ENCODE results near the gene ALDH5A1.

ALDH5A1 gene

GRCh38 chr6:24484657-24485323, 10.0 kb upstream of the ALDH5A1 start:
- no CpG with 5 or more reads among the region's 7 CpGs for WGBS (ENCODE audit: insufficient coverage, insufficient read length)
- H3K4me3 ChIP-seq (ENCODE audit: low read length) = no peak overlapping the region
- no peaks in the 10 kb centered on the region for H3K4me1 ChIP-seq (ENCODE audit: control insufficient read depth, insufficient read depth, low read length)
- no peaks in the 10 kb centered on the region for H3K9me3 ChIP-seq (ENCODE audit: control insufficient read depth, insufficient read depth, low read length)
- no peaks in the 10 kb centered on the region for H3K27me3 ChIP-seq (ENCODE audit: control insufficient read depth, insufficient read depth, low read length)
- DNase-seq (ENCODE audit: low read depth, low spot score) = no peak
- H3K36me3 ChIP-seq (ENCODE audit: control insufficient read depth, insufficient read depth, low read length) = no peaks in the 10 kb centered on the region
- no peak overlapping the region for H3K27ac ChIP-seq (ENCODE audit: low read length)

DNA sequence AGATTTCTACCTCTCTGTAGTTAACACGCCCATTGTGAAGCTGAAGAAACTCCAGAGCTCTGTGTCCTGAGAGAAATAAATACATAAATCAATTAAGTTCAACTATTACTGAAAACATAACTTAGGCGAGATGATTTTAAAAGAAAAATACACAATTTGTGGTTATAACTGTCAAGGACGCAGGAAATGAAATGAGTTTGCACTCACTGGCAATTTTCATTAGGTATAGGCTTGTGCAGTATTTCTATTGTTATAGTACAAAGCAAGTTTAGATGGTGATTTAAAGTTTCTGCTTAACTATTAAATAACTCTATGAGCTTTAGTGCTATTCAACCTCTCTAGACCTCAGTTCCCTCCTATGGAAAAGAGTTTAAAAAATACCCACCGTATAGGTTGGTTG, 8.7 kb upstream of the ALDH5A1 start:
- no peaks in the 10 kb centered on the region for H3K9me3 ChIP-seq (ENCODE audit: control insufficient read depth, insufficient read depth, low read length)
- WGBS (ENCODE audit: insufficient coverage, insufficient read length) = no CpG with 5 or more reads among the region's 4 CpGs
- H3K4me1 ChIP-seq (ENCODE audit: control insufficient read depth, insufficient read depth, low read length) = no peaks in the 10 kb centered on the region
- H3K4me3 ChIP-seq (ENCODE audit: low read length) = no peak overlapping the region
- no peak overlapping the region for H3K27ac ChIP-seq (ENCODE audit: low read length)
- no peak for DNase-seq (ENCODE audit: low read depth, low spot score)
- H3K27me3 ChIP-seq (ENCODE audit: control insufficient read depth, insufficient read depth, low read length) = no peaks in the 10 kb centered on the region
- H3K36me3 ChIP-seq (ENCODE audit: control insufficient read depth, insufficient read depth, low read length) = no peaks in the 10 kb centered on the region

DNA sequence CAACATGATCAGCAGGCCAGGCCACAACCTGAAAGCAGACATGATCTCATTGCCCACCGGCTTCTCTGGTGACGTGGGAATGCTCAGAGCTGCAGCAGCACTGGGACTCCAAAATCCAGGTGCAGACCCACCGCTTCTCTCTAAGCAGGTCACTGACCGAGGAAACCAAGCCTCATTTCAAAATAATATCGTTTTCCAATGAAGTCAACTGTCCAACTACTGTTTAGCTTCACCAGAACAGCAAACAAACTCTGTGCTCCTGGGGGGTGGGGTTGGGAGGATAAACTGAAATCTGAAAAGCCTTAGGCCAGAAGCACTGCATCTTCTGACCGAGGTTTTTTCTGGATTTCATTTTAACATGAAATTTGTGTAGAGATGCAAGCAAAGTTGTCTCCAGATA, 5.3 kb upstream of the ALDH5A1 start, which contains the start of gene GPLD1:
TSS of gene GPLD1 (minus strand) at position 109 of the 400 bp plus-strand sequence. CDS start at position 42, 67 bp downstream.
- Histone ChIP-seq H3K9me3 (ENCODE audit: control insufficient read depth, insufficient read depth, low read length) (no peaks in the 10 kb centered on the region), H3K27me3 (ENCODE audit: control insufficient read depth, insufficient read depth, low read length) (peaks cover 1% of the 10 kb centered on the region; the same call in 1 of the 2 replicates), H3K27ac (ENCODE audit: low read length) (no peak within 1 kb of the TSS), H3K4me1 (ENCODE audit: control insufficient read depth, insufficient read depth, low read length) (0 out of 2 replicates have a peak, but pooled peaks cover 2% of the 10 kb centered on the region), H3K4me3 (ENCODE audit: low read length) (no peak within 1 kb of the TSS), H3K36me3 (ENCODE audit: control insufficient read depth, insufficient read depth, low read length) (no peaks in the 10 kb centered on the region)
- no CpG with 5 or more reads among the region's 6 CpGs for WGBS (ENCODE audit: insufficient coverage, insufficient read length)
- no peak for DNase-seq (ENCODE audit: low read depth, low spot score)

DNA sequence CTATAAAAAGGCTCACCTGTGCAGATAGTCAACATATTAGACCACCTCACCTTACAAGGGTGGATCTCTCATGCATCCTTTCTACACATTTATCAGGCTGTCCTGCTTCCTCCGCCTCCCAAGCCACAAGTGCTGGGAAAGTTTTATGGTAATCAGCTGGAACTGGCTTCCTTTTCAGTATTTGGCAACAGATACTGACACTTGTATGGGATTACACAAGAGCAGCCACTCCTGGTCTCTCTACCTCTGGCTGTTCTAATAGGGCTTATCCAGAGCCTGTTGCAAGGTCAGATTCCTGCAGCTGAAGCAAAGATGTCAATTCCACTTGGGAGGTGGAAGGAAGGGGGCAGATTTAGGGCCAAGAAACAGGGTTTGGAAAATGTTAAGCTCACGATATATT, 4.9 kb upstream of the ALDH5A1 start:
- Histone ChIP-seq H3K4me3 (ENCODE audit: low read length) (no peak overlapping the region), H3K27me3 (ENCODE audit: control insufficient read depth, insufficient read depth, low read length) (peaks cover 1% of the 10 kb centered on the region; the same call in 1 of the 2 replicates), H3K36me3 (ENCODE audit: control insufficient read depth, insufficient read depth, low read length) (no peaks in the 10 kb centered on the region), H3K27ac (ENCODE audit: low read length) (no peak overlapping the region), H3K9me3 (ENCODE audit: control insufficient read depth, insufficient read depth, low read length) (no peaks in the 10 kb centered on the region), H3K4me1 (ENCODE audit: control insufficient read depth, insufficient read depth, low read length) (0 out of 2 replicates have a peak, but pooled peaks cover 2% of the 10 kb centered on the region)
- DNase-seq (ENCODE audit: low read depth, low spot score) = no peak
- no CpG with 5 or more reads among the region's 2 CpGs for WGBS (ENCODE audit: insufficient coverage, insufficient read length)

- no peaks in the 10 kb centered on the region for H3K9me3 ChIP-seq (ENCODE audit: control insufficient read depth, insufficient read depth, low read length)
- peaks cover 1% of the 10 kb centered on the region; the same call in 1 of the 2 replicates for H3K27me3 ChIP-seq (ENCODE audit: control insufficient read depth, insufficient read depth, low read length)
Measured at GRCh38 chr6:24490948-24491347, 3.8 kb upstream of the ALDH5A1 start.

GRCh38 chr6:24492475-24492874, 2.3 kb upstream of the ALDH5A1 start:
- no CpG with 5 or more reads among the region's 3 CpGs for WGBS (ENCODE audit: insufficient coverage, insufficient read length)
- Histone ChIP-seq H3K36me3 (ENCODE audit: control insufficient read depth, insufficient read depth, low read length) (no peaks in the 10 kb centered on the region), H3K4me1 (ENCODE audit: control insufficient read depth, insufficient read depth, low read length) (0 out of 2 replicates have a peak, but pooled peaks cover 2% of the 10 kb centered on the region), H3K27me3 (ENCODE audit: control insufficient read depth, insufficient read depth, low read length) (peaks cover 1% of the 10 kb centered on the region; the same call in 1 of the 2 replicates), H3K27ac (ENCODE audit: low read length) (no peak overlapping the region), H3K9me3 (ENCODE audit: control insufficient read depth, insufficient read depth, low read length) (no peaks in the 10 kb centered on the region), H3K4me3 (ENCODE audit: low read length) (no peak overlapping the region)
- no peak for DNase-seq (ENCODE audit: low read depth, low spot score)

More at GRCh38 chr6:24490948-24491347, 3.8 kb upstream of the ALDH5A1 start:
- Histone ChIP-seq H3K4me3 (ENCODE audit: low read length) (no peak overlapping the region), H3K4me1 (ENCODE audit: control insufficient read depth, insufficient read depth, low read length) (0 out of 2 replicates have a peak, but pooled peaks cover 2% of the 10 kb centered on the region), H3K27ac (ENCODE audit: low read length) (no peak overlapping the region), H3K36me3 (ENCODE audit: control insufficient read depth, insufficient read depth, low read length) (no peaks in the 10 kb centered on the region)
- no peak for DNase-seq (ENCODE audit: low read depth, low spot score)
- no CpG with 5 or more reads among the region's 4 CpGs for WGBS (ENCODE audit: insufficient coverage, insufficient read length)

DNA sequence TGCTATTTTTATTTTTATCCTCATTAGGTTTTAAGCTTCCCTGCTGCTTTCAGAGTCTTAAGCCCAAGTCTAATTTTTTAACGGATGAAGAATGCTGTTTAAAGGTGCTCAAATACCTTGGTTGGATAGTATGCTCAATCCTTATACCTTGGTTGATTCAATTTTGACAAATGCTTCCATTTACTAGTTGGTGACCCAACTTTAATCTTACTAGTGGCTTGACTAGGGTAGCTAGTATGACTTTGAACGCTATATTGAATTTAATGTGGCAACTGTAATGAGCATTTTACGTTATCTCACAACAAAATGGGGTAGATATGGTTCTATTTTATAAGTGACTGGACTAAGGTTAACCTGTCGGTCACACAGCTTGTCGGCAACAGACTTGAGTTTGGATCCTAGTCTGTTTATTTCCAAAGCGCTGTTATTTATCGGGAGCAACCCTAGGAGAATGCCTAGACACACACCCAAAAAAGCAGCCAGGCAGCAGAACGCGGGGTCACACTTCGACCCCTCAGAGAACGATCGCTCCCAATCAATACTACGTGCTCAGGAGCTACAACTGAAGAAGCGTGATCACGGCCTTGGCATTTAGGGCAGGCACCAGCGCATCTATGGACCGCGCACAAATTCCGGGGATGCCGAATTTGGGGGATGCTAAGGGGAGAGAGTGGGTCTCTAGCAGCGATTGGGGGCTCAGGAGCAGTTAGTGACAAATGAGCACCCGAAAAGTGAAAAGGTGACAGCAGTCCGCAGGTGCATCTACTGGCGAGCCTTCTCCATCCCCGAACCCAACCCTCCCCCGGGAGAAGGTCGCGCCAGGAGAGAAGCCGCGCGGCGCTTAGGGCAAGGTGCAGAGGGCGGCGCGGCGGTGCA, 586 bp upstream of the ALDH5A1 start:
- no peak for DNase-seq (ENCODE audit: low read depth, low spot score)
- peaks cover 1% of the 10 kb centered on the region; the same call in 1 of the 2 replicates for H3K27me3 ChIP-seq (ENCODE audit: control insufficient read depth, insufficient read depth, low read length)
- H3K4me3 ChIP-seq (ENCODE audit: low read length) = peak overlapping the region; percentile 75; the same call in 1 of the 2 replicates
- 0 out of 2 replicates have a peak, but pooled peaks cover 2% of the 10 kb centered on the region for H3K4me1 ChIP-seq (ENCODE audit: control insufficient read depth, insufficient read depth, low read length)
- H3K9me3 ChIP-seq (ENCODE audit: control insufficient read depth, insufficient read depth, low read length) = no peaks in the 10 kb centered on the region
- WGBS (ENCODE audit: insufficient coverage, insufficient read length) = no CpG with 5 or more reads among the region's 36 CpGs
- no peak overlapping the region for H3K27ac ChIP-seq (ENCODE audit: low read length)
- no peaks in the 10 kb centered on the region for H3K36me3 ChIP-seq (ENCODE audit: control insufficient read depth, insufficient read depth, low read length)

DNA sequence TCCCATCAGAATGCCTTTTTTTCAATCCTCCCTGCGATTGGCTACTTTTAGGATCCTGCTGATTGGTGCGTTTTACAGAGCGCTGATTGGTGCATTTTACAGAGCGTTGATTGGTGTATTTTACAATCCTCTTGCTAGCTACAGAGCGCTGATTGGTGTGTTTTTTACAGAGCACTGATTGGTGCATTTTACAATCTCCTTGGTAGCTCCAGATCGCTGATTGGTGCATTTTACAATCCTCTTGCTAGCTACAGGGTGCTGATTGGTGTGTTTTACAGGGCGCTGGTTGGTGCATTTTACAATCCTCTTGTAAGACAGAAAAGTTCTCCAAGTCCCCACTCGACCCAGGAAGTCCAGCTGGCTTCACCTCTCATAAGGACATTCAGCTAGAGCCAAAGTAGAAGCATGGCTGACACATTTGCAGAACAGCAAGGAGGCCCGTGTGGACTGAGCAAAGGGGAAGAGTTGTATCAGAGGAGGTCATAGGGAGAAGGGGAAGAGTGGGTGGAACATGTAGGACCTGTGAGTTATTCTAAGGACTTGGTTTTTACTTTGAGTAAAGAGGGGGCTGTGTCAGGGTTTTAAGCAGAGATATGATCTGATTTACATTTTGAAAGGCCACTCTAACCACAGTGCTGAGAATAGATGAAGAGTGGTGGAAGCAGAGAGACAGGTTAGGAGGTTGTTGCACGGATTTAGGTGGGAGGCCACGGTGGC, 2.6 kb downstream of the ALDH5A1 start:
- Histone ChIP-seq H3K36me3 (ENCODE audit: control insufficient read depth, insufficient read depth, low read length) (no peaks in the 10 kb centered on the region), H3K27me3 (ENCODE audit: control insufficient read depth, insufficient read depth, low read length) (peaks cover 1% of the 10 kb centered on the region; the same call in 1 of the 2 replicates), H3K4me3 (ENCODE audit: low read length) (no peak overlapping the region), H3K4me1 (ENCODE audit: control insufficient read depth, insufficient read depth, low read length) (peaks cover 4% of the 10 kb centered on the region; the same call in 1 of the 2 replicates), H3K9me3 (ENCODE audit: control insufficient read depth, insufficient read depth, low read length) (no peaks in the 10 kb centered on the region), H3K27ac (ENCODE audit: low read length) (no peak overlapping the region)
- no peak for DNase-seq (ENCODE audit: low read depth, low spot score)
- WGBS (ENCODE audit: insufficient coverage, insufficient read length) = no CpG with 5 or more reads among the region's 11 CpGs

DNA sequence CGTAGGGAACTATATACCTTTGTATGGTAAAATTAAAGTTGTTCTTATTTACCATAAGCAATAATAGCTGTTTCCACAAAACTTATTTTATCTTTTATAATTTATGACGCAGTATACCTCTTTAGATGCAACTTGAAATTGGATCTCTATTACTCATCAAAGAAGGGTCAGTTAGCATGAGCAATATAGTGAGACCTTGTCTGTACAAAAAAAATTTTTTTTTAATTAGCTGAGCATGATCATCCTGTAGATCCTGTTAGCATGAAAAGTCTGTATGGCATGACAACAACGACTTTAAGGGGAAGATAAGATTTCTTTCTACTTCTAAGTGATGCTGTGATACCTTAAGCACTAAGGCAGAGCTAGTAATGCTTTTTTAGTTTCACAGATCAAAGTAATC, 5.9 kb downstream of the ALDH5A1 start:
- H3K36me3 ChIP-seq (ENCODE audit: control insufficient read depth, insufficient read depth, low read length) = no peaks in the 10 kb centered on the region
- no CpG with 5 or more reads among the region's 3 CpGs for WGBS (ENCODE audit: insufficient coverage, insufficient read length)
- H3K4me1 ChIP-seq (ENCODE audit: control insufficient read depth, insufficient read depth, low read length) = peaks cover 2% of the 10 kb centered on the region; the same call in 1 of the 2 replicates

DNA sequence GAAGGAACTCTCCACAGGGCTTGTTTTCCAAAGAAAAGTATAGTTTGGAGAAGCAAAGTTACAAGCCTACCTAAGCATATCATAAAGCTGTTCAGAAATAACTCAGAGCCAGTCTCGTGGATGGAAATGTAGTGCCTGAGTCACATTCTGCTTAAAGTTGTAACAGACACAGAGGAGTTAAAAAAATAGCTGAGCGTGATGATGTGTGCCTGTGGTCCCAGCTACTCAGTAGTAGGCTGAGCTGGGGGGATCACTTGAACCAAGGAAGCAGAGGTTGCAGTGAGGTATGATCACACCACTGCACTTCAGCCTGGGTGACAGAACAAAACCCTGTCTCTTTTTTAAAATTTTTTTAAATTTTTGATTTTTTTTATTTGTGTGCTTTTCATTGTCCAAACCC, 6.6 kb downstream of the ALDH5A1 start:
- Histone ChIP-seq H3K27me3 (ENCODE audit: control insufficient read depth, insufficient read depth, low read length) (no peaks in the 10 kb centered on the region), H3K36me3 (ENCODE audit: control insufficient read depth, insufficient read depth, low read length) (no peaks in the 10 kb centered on the region), H3K27ac (ENCODE audit: low read length) (no peak overlapping the region), H3K4me1 (ENCODE audit: control insufficient read depth, insufficient read depth, low read length) (peaks cover 2% of the 10 kb centered on the region; the same call in 1 of the 2 replicates), H3K9me3 (ENCODE audit: control insufficient read depth, insufficient read depth, low read length) (no peaks in the 10 kb centered on the region), H3K4me3 (ENCODE audit: low read length) (no peak overlapping the region)
- no CpG with 5 or more reads among the region's 2 CpGs for WGBS (ENCODE audit: insufficient coverage, insufficient read length)
- DNase-seq (ENCODE audit: low read depth, low spot score) = no peak

More for the DNA sequence above, 5.9 kb downstream of the ALDH5A1 start:
- H3K27ac ChIP-seq (ENCODE audit: low read length) = no peak overlapping the region
- no peak for DNase-seq (ENCODE audit: low read depth, low spot score)
- no peak overlapping the region for H3K4me3 ChIP-seq (ENCODE audit: low read length)
- H3K27me3 ChIP-seq (ENCODE audit: control insufficient read depth, insufficient read depth, low read length) = no peaks in the 10 kb centered on the region
- H3K9me3 ChIP-seq (ENCODE audit: control insufficient read depth, insufficient read depth, low read length) = no peaks in the 10 kb centered on the region
